Thoracic aorta (tissue), 2 donors: Measurements from ENCODE around the gene CACNA2D3. TPM values are rescaled to one million over a fixed set of nuclear protein-coding genes. Genes with fewer than 3 reads are reported as not detected.

Source experiments
- ATAC-seq: fragments of 150-250 bp; one replicate; pipeline ENCODE4 v1.8.0; 2017; ENCODE audit warnings: low read depth; ENCODE audit not compliant: insufficient number of reproducible peaks, low FRiP score
- DNase-seq: peaks from one replicate; pipeline ENCODE4 v3.0.0-alpha.2; 2020; ENCODE audit warnings: low spot score
- H3K27ac ChIP-seq, 2 donors: fragments of 200-600 bp; sonication (generic); 1 replicate in 1 of 2; 2 replicates in 1 of 2; pipeline ENCODE4 v1.5.1; 2016; ENCODE audit warnings: mild to moderate bottlenecking in 2 of 2, moderate library complexity in 2 of 2
- H3K27me3 ChIP-seq: fragments of 200-600 bp; sonication (generic); replicated peaks from 2 replicates; pipeline ENCODE4 v1.6.0; 2016; ENCODE audit warnings: mild to moderate bottlenecking; ENCODE audit not compliant: insufficient read depth
- H3K36me3 ChIP-seq: fragments of 200-600 bp; sonication (generic); one replicate; pipeline ENCODE4 v1.5.1; 2016
- H3K4me1 ChIP-seq, 2 donors: fragments of 200-600 bp; sonication (generic); 1 replicate in 1 of 2; 2 replicates in 1 of 2; pipeline versions ENCODE4 v1.5.1 to v1.6.0; 2016; ENCODE audit warnings: low read depth in 2 of 2, mild to moderate bottlenecking in 1 of 2; ENCODE audit not compliant: control insufficient read depth in 1 of 2
- H3K4me3 ChIP-seq: fragments of 200-600 bp; sonication (generic); 2 replicates; pipeline ENCODE4 v1.5.1; 2016; ENCODE audit warnings: mild to moderate bottlenecking
- H3K9me3 ChIP-seq: fragments of 200-600 bp; sonication (generic); 2 replicates; pipeline ENCODE4 v1.5.1; 2016
- CTCF ChIP-seq: fragments of 200-600 bp; sonication (generic); IDR thresholded peaks from one replicate; pipeline ENCODE4 v1.5.1; 2019; ENCODE audit warnings: antibody characterized with exemption
- total RNA-seq, 2 donors: library from RNA; depleted of rRNA; stranded (reverse); fragments of >200 nt; gene quantifications; one replicate each; pipeline versions ENCODE4 v1.1.0 to v1.2.3, GENCODE V29; 2016

The CACNA2D3 gene
- total RNA-seq, 2 donors from 2014 or later = 3.2 to 4.0 TPM

DNA sequence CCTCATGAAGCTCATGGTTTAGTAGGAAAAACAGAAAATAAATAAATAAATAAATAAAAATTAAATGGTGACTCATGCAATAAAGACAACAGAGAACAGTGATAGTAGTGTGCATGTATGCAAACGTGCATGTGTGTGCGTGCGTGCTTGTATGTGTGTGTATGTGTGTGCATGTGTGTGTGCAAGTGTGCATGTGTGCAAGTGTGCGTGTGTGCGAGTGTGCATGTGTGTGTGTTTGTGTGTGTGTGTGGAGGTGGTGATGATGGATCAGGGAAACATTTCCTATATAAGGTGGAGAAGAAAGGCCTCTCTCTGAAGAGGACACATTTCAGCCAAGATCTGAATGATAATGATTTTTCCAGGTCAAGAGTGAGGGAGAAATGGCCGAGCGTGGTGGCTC, 47.2 kb downstream of the CACNA2D3 start:
- Histone ChIP-seq H3K9me3 (no peaks in the 10 kb centered on the region), H3K27ac (no peak overlapping the region), H3K4me3 (no peak overlapping the region), H3K4me1 (peaks cover 5 to 8% of the 10 kb centered on the region in 2 donors), H3K27me3 (no peaks in the 10 kb centered on the region), H3K36me3 (no peaks in the 10 kb centered on the region)
- ATAC-seq (no peak), DNase-seq (no peak)
- no peak for TF ChIP-seq CTCF

- Histone ChIP-seq H3K27me3 (no peaks in the 10 kb centered on the region), H3K9me3 (no peaks in the 10 kb centered on the region), H3K27ac (no peak overlapping the region), H3K4me1 (peaks cover 5 to 10% of the 10 kb centered on the region in 2 donors), H3K36me3 (no peaks in the 10 kb centered on the region), H3K4me3 (no peak overlapping the region)
- TF ChIP-seq CTCF = no peak
- no peak for ATAC-seq
- no peak for DNase-seq
Observed at GRCh38 chr3:54171509-54171908, 49.2 kb downstream of the CACNA2D3 start.

- Histone ChIP-seq H3K4me1 (peaks cover 5 to 14% of the 10 kb centered on the region in 2 donors), H3K9me3 (no peaks in the 10 kb centered on the region), H3K27me3 (no peaks in the 10 kb centered on the region), H3K27ac (no peak overlapping the region), H3K4me3 (no peak overlapping the region), H3K36me3 (no peaks in the 10 kb centered on the region)
- ATAC-seq = no peak
- no peak for DNase-seq
- TF ChIP-seq CTCF = no peak
Observed at GRCh38 chr3:54171951-54172350, 49.6 kb downstream of the CACNA2D3 start.

GRCh38 chr3:54173371-54173770, 51.0 kb downstream of the CACNA2D3 start:
- no peaks in the 10 kb centered on the region for H3K9me3 ChIP-seq
- H3K4me1 ChIP-seq = peaks cover 5 to 16% of the 10 kb centered on the region in 2 donors
- ATAC-seq (no peak), DNase-seq (no peak)
- TF ChIP-seq CTCF = no peak
- H3K36me3 ChIP-seq = no peaks in the 10 kb centered on the region
- H3K4me3 ChIP-seq = no peak overlapping the region
- H3K27me3 ChIP-seq = no peaks in the 10 kb centered on the region
- no peak overlapping the region for H3K27ac ChIP-seq

DNA sequence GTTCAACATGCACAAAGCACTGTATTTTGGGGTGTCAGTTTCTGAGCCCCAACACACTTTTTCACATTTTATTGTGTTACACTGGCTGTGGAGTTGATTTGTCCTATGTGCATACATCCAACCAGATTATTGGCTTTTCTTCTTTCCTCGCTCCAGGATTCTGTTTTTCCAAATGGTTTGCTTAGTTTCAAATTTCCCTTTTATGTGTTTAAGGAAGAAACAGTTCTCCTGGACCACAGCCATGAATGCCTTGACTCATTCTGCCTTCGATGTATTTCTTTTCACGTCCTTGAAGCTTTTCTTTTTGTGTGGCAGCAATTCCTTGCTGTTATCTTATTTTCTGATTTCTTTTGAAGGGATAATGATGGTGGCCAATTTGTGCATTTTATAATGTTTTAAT, 53.8 kb downstream of the CACNA2D3 start:
- Histone ChIP-seq H3K27me3 (no peaks in the 10 kb centered on the region), H3K27ac (no peak overlapping the region), H3K4me1 (peaks cover 5 to 15% of the 10 kb centered on the region in 2 donors), H3K9me3 (no peaks in the 10 kb centered on the region), H3K4me3 (no peak overlapping the region), H3K36me3 (no peaks in the 10 kb centered on the region)
- ATAC-seq = no peak
- no peak for TF ChIP-seq CTCF
- DNase-seq = no peak
